A549 treated with DMSO at 1 μM for 4 hours (cell line): Measurements from ENCODE around the gene ZNF212. TPM values are rescaled to one million over a fixed set of nuclear protein-coding genes. Genes with fewer than 3 reads are reported as not detected.

Experiments
- total RNA-seq: library from RNA; stranded (reverse); fragments of 200-300 nt; extraction: Qiagen RNA extraction; gene quantifications from 5 replicates; pipeline ENCODE4 v1.2.3, GENCODE V29; 2022; ENCODE audit warnings: low read depth

ZNF212 gene
- total RNA-seq: 11.5 to 15.0 TPM (median 12.8 TPM) in 5 replicates

GRCh38 chr7:149239345-149240143 lies at the start of gene ZNF212:
Gene ZNF212, plus strand, starts transcription at chr7:149239651. Its CDS starts 128 bp downstream, at chr7:149239779.

GRCh38 chr7:149195180-149196150 lies 44.0 kb upstream of the ZNF212 start, which contains the start of gene ZNF282:
Gene ZNF282, plus strand, starts transcription at chr7:149195546. Its CDS starts 44 bp downstream, at chr7:149195590.

GRCh38 chr7:149261829-149262617 lies 22.6 kb downstream of the ZNF212 start, which contains the start of gene ZNF783:
Gene ZNF783, plus strand, starts transcription at chr7:149262196. Its CDS starts 138 bp downstream, at chr7:149262334.

Other genes starting within 250 kb of the ZNF212 start
- 179 to 200 TPM (median 192 TPM) in 5 replicates for gene PDIA4, start 211.1 kb upstream of the ZNF212 start, total RNA-seq
- 5.9 to 7.0 TPM (median 6.2 TPM) in 5 replicates for gene ZNF786, start 148.9 kb upstream of the ZNF212 start, total RNA-seq
- gene ZNF425, start 113.3 kb upstream of the ZNF212 start, total RNA-seq: 1.0 to 1.3 TPM (median 1.2 TPM) in 5 replicates
- gene ZNF398, start 92.2 kb upstream of the ZNF212 start, total RNA-seq: 9.2 to 10.4 TPM (median 10.0 TPM) in 5 replicates
- 20.9 to 26.7 TPM (median 25.6 TPM) in 5 replicates for gene ZNF282, start 44.1 kb upstream of the ZNF212 start, total RNA-seq
- gene ZNF783, start 22.5 kb downstream of the ZNF212 start, total RNA-seq: 5.6 to 7.6 TPM (median 6.5 TPM) in 5 replicates
- 16.1 to 21.5 TPM (median 18.6 TPM) in 5 replicates for gene ZNF777, start 221.4 kb downstream of the ZNF212 start, total RNA-seq